Fibroblast of lung (primary cell): Measurements from ENCODE around the gene TM9SF2. TPM values are rescaled to one million over a fixed set of nuclear protein-coding genes. Genes with fewer than 3 reads are reported as not detected.

Experiments used
- DNase-seq, 2 donors: peaks; one replicate each; pipeline versions ENCODE4 v3.0.0 to v3.0.0-alpha.2; 2010; ENCODE audit warnings: low read depth in 2 of 2
- H2AFZ ChIP-seq: 2 replicates; pipeline ENCODE4 v1.5.1; 2012; ENCODE audit warnings: low read length, control low read depth, inconsistent platforms
- H3K27ac ChIP-seq: 2 replicates; pipeline ENCODE4 v1.5.1; 2011; ENCODE audit warnings: low read length, control low read depth; ENCODE audit not compliant: insufficient read depth
- H3K27me3 ChIP-seq: 2 replicates; pipeline ENCODE4 v1.5.1; 2011; ENCODE audit warnings: mild to moderate bottlenecking, low read length; ENCODE audit not compliant: control insufficient read depth, insufficient read depth
- H3K36me3 ChIP-seq: 2 replicates; pipeline ENCODE4 v1.5.1; 2011; ENCODE audit warnings: low read length; ENCODE audit not compliant: control insufficient read depth, insufficient read depth
- H3K4me1 ChIP-seq: 2 replicates; pipeline ENCODE4 v1.5.1; 2011; ENCODE audit warnings: low read length; ENCODE audit not compliant: control insufficient read depth, insufficient read depth; ENCODE audit errors: extremely low read depth
- H3K4me2 ChIP-seq: 2 replicates; pipeline ENCODE4 v1.5.1; 2011; ENCODE audit warnings: low read length, control low read depth; ENCODE audit not compliant: insufficient read depth; ENCODE audit errors: extremely low read depth
- H3K4me3 ChIP-seq, 4 experiments: fragments of 200-600 bp in 1 of 4; sonication (generic) in 1 of 4; replicated peaks in 1 of 4; 2 replicates each; pipeline ENCODE4 v1.5.1; 2011 to 2016; ENCODE audit warnings: low read length in 4 of 4, low read depth in 3 of 4, mild to moderate bottlenecking in 3 of 4, control low read depth in 2 of 4, inconsistent platforms in 1 of 4, mixed read lengths in 1 of 4; ENCODE audit not compliant: insufficient read depth in 1 of 4; ENCODE audit errors: control extremely low read depth in 1 of 4
- H3K79me2 ChIP-seq: 2 replicates; pipeline ENCODE4 v1.5.1; 2012; ENCODE audit warnings: mild to moderate bottlenecking, low read length, inconsistent platforms; ENCODE audit not compliant: control insufficient read depth, insufficient read depth
- H3K9ac ChIP-seq: 2 replicates; pipeline ENCODE4 v1.5.1; 2011; ENCODE audit warnings: mild to moderate bottlenecking, low read length, control low read depth; ENCODE audit not compliant: insufficient read depth
- H3K9me3 ChIP-seq: 2 replicates; pipeline ENCODE4 v1.5.1; 2012; ENCODE audit warnings: low read depth, low read length; ENCODE audit not compliant: control insufficient read depth, insufficient read depth
- H4K20me1 ChIP-seq: 2 replicates; pipeline ENCODE4 v1.5.1; 2011; ENCODE audit warnings: low read length; ENCODE audit not compliant: control insufficient read depth, insufficient read depth; ENCODE audit errors: extremely low read depth
- CTCF ChIP-seq, 2 donors: IDR thresholded peaks in 1 of 2; conservative IDR thresholded peaks in 1 of 2; 1 replicate in 1 of 2; 2 replicates in 1 of 2; pipeline ENCODE4 v1.5.1; 2011 to 2012; ENCODE audit warnings: low read length in 2 of 2, control low read depth in 1 of 2, inconsistent platforms in 1 of 2, low read depth in 1 of 2, mild to moderate bottlenecking in 1 of 2
- EZH2 ChIP-seq: IDR thresholded peaks from 2 replicates; pipeline ENCODE4 v1.5.1; 2012; ENCODE audit warnings: low read length, control low read depth, mild to moderate bottlenecking; ENCODE audit errors: missing control alignments
- polyA plus RNA-seq, 2 donors: library from polyadenylated mRNA; depleted of rRNA in 1 of 2; stranded (reverse) in 1 of 2; unstranded in 1 of 2; fragments of >200 nt; gene quantifications; 2 replicates each; pipeline ENCODE4 v1.2.1, GENCODE V29; 2011 to 2012; ENCODE audit warnings: missing spikeins in 1 of 2
- total RNA-seq: library from RNA; depleted of rRNA; stranded (reverse); fragments of >200 nt; gene quantifications from 2 replicates; pipeline ENCODE4 v1.2.1, GENCODE V29; 2014

Gene TM9SF2
- total and polyA plus RNA-seq, 2 donors (not counting 1 experiment from before 2014, with no cell fraction given), result 109 to 149 TPM

- Histone ChIP-seq H3K27ac (no peak overlapping the region), H3K36me3 (no peaks in the 10 kb centered on the region), H4K20me1 (no peaks in the 10 kb centered on the region), H3K4me1 (no peaks in the 10 kb centered on the region), H3K4me3 (no peak overlapping the region), H3K9me3 (no peaks in the 10 kb centered on the region), H3K9ac (no peak overlapping the region), H2AFZ (no peak overlapping the region), H3K27me3 (no peaks in the 10 kb centered on the region), H3K79me2 (no peaks in the 10 kb centered on the region), H3K4me2 (no peak overlapping the region)
- TF ChIP-seq CTCF (conservative IDR thresholded peaks at IDR 0.05 in 1 of 2, IDR thresholded peaks at IDR 0.05 in 1 of 2; ENCODE audit: low read depth in 1 of 2, low read length in 2 of 2), result no peak
- no peak for TF ChIP-seq EZH2
- DNase-seq, result no peak
Measured at GRCh38 chr13:99555149-99555548, 53.9 kb downstream of the TM9SF2 start.

GRCh38 chr13:99556867-99557443 lies 55.7 kb downstream of the TM9SF2 start:
- no peaks in the 10 kb centered on the region for H3K36me3 ChIP-seq
- H3K4me3 ChIP-seq, result no peak overlapping the region
- no peaks in the 10 kb centered on the region for H3K4me1 ChIP-seq
- no peak overlapping the region for H3K27ac ChIP-seq
- no peaks in the 10 kb centered on the region for H3K79me2 ChIP-seq
- no peak overlapping the region for H3K9ac ChIP-seq
- H3K4me2 ChIP-seq, result no peak overlapping the region
- H3K9me3 ChIP-seq, result no peaks in the 10 kb centered on the region
- no peaks in the 10 kb centered on the region for H4K20me1 ChIP-seq
- H3K27me3 ChIP-seq, result no peaks in the 10 kb centered on the region
- DNase-seq, result no peak
- no peak overlapping the region for H2AFZ ChIP-seq
- TF ChIP-seq EZH2 (no peak), CTCF (conservative IDR thresholded peaks at IDR 0.05 in 1 of 2, IDR thresholded peaks at IDR 0.05 in 1 of 2; ENCODE audit: low read depth in 1 of 2, low read length in 2 of 2) (no peak)

GRCh38 chr13:99558570-99559180 lies 57.4 kb downstream of the TM9SF2 start:
- no peaks in the 10 kb centered on the region for H3K36me3 ChIP-seq
- DNase-seq, result peak; percentile 15 to 28

More at GRCh38 chr13:99558570-99559180, 57.4 kb downstream of the TM9SF2 start:
- H3K4me1 ChIP-seq, result no peaks in the 10 kb centered on the region
- H3K4me3 ChIP-seq, result no peak overlapping the region
- no peaks in the 10 kb centered on the region for H4K20me1 ChIP-seq
- H3K79me2 ChIP-seq, result no peaks in the 10 kb centered on the region
- no peak overlapping the region for H2AFZ ChIP-seq
- no peaks in the 10 kb centered on the region for H3K27me3 ChIP-seq
- H3K9me3 ChIP-seq, result no peaks in the 10 kb centered on the region
- no peak overlapping the region for H3K4me2 ChIP-seq
- no peak overlapping the region for H3K27ac ChIP-seq
- no peak for TF ChIP-seq EZH2
- TF ChIP-seq CTCF (conservative IDR thresholded peaks at IDR 0.05 in 1 of 2, IDR thresholded peaks at IDR 0.05 in 1 of 2; ENCODE audit: low read depth in 1 of 2, low read length in 2 of 2), result no peak
- no peak overlapping the region for H3K9ac ChIP-seq
